Umbilical cord (tissue), 2 donors: ENCODE results near the gene PTPRM. TPM values are rescaled to one million over a fixed set of nuclear protein-coding genes. Genes with fewer than 3 reads are reported as not detected.

Source experiments
- DNase-seq: peaks from one replicate; pipeline ENCODE4 v3.0.0-alpha.2; 2015; ENCODE audit warnings: low spot score
- total RNA-seq: library from RNA; depleted of rRNA; stranded (reverse); fragments of >200 nt; gene quantifications from one replicate; pipeline ENCODE4 v1.2.3, GENCODE V29; 2014; ENCODE audit warnings: low replicate concordance; ENCODE audit not compliant: insufficient read depth

The PTPRM gene
- total RNA-seq, 1 donor from 2014 or later = 49.1 TPM

DNA sequence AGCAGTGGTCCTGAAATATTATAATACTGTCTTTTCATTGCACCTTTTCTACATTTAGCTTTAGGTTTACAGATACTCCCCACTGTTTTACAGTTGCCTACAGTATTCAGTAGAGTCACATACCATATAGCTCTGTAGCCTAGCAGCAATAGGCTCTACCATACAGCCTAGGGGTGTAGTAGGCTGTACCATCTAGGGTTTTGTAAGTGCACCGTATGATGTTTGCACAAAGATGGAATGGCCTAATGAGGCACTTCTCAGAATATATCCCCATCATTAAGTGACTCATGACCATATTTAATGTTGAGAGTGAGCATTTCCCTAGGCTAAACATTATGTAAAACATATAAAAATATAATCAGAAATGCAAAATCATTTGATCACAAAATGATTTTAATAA, 530.8 kb downstream of the PTPRM start:
- DNase-seq = no peak

DNA sequence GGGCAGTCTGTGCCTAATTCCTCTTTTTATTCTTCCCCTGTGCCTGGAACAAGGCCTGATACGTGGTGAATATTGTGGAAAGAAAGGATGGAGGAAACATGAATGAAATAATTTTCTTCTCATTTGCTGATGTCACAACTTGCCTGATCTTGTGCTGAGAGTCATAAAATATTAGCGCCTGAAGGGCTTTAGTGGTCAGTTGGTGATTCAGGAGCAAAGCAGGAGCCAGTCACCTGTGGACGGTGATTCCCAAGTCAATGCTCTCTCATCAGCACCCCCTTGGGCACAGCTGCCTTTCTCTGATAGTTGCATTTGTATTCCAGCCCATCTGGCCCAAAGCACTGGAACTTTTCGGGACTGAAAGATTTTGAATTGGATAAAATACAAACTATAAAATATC, 539.5 kb downstream of the PTPRM start:
- DNase-seq = no peak

DNA sequence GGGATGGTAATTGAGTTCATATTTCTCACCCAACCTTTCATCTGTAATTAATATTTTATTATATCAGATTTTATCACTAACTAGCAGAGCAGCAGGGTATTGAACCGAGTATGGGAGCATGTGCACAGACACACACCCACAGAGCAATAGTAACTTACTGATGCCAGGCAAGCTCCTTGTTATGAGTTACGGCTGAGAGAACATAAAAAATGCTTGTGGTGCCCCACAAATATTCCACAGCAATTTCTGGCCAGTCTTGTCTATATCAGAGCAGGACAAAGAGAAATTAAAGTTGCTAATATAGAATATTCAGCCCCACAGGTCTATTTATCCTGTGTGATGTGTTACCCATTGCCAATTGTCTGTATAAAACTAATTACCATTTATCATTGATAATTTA, 540.3 kb downstream of the PTPRM start:
- no peak for DNase-seq

DNA sequence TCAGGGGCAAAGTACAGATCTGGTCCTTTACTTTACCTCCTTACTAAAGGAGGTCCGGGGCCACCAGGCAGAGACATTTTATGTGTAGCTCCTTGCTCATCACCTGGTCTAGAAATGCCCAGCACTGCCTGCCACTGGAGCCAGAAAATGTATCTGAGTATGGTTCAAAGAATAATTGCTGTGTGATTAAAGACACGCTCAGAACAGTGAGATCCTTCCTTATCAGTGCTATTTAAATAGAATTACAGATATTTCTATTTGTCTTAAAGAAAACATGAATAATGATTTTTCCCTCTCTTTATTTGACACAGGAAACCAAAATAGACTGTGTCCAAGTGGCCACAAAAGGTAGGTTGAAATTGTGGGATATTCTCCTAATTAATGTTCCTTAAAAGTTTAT, 547.4 kb downstream of the PTPRM start:
- no peak for DNase-seq

DNA sequence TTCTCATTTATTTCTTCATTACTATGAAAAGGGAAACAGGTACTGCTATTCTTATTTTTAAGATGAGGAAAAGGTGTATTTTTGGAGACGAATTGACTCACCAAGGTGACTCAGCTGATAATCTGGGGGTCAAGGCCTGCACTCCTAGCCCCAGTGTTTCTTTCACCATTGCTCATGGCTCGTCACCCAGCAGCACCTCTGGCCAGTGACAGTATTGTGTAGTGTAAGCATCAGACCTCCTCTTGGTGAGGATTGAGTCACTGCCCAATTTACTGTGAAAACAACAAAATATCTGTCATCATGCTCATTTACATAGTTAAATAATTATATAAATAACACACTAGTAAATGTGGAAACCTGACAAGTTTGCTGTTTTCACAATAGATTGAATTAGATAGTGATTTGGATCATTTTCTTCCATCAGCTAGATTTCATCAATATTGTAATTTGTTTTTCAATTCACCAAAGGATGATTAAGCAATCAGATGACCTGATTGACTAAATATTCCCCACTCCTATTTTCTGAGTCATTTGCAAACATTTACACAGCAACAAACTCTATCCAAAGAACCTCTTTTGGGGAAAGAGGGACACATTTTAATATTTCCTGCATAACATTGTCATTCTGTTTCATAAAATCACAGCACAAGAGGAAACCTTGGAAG, 549.4 kb downstream of the PTPRM start:
- DNase-seq = no peak

DNA sequence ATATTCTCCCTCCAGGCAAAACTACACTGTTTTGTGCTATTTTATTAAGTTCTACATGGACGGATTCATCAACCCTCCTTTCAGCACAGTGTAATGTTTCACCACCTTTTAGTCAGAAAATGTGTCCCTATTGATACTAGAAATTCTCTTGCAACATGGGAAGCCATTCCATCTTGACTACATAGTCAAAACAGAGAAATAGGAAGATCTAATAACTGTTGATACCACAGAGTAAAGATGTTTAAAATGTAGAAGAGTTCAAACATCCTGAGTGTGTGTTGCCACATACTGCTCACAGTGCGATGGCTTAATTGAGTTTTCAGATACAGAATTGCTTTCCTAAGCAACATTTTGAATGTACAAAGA, 549.9 kb downstream of the PTPRM start:
- DNase-seq = no peak

DNA sequence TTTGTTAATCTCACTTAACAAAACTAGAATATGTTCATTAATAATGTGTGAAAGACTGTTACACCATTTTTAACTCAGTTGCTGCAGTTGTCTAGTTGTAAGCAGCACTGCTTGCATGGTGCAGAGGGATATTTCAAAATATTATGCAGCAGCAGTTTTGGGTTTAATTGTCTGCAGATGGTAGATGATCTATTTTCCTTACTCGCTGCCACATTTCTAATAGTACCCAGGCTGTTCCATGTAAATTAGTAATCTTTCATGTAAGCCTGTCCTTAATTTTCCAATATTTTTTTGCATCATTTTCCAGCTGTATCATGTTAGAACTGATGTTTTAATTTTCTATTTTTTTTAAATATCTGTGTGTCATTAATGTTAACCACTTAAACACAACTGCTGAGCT, 554.0 kb downstream of the PTPRM start:
- DNase-seq = no peak

DNA sequence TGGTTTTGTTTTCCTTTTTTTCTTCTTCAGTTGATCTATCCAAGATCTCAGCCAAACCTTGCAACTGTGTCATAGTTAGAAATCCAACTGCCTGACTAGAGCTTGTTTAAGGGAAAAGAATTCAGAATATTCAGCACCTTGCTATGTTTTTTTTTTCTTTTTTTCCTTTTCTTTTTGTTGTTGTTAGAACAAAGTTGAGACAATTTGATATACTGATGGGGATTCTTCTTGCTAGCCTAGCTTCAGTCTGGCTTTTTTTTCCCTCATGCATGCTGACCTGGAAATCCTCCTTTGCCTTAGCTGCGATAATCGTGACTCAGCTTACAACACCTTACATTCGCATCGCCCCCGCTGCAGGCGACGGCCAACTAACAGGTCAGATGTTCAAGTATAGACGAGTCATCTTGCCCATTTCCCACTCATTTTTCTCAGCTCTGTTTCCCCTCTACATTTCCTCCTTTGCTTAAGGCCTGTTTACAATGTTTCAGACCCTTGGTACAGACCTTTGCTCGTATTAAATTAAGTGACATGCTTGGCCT, 554.9 kb downstream of the PTPRM start:
- no peak for DNase-seq

DNA sequence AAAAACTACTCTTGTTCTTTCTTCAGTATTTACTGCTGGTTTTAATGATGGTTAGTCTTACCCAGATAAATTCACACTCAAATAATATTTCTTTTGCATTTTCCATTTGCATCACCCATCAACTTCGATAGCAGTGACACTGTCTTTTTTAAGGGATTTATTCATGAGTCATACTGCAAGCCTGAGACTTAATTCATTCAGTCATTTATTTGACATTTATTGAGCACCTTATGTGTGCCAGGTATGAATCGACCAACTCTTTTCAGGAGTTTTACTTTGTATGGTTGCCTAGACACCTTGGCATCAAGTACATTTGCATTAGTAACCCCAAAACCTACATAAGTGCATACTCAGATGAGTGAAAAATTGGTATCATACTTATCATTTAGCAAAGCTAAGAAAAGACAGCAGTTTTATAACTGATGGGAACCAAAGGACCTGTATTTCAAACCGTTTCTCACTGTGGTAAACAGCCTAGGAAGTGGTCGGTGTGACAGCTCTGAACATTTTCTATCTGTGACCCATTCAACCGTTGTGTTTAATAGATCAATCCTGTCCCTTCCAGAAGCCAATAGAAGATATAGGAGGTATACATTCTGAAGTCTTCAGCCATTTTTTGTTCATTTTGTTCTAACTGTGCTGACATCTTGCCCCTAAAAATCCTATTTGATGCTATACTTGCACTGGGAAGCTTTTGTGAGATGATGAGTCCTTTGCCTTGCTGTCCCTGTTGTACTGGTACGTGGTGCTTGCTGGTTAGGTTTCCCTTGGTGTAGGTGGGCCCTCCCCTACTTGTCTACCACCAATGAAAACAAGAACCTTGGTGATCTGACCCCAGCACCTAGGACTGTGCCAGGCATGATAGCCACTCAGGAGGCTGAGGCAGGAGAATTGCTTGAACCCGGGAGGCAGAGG, 557.4 kb downstream of the PTPRM start:
- no peak for DNase-seq

DNA sequence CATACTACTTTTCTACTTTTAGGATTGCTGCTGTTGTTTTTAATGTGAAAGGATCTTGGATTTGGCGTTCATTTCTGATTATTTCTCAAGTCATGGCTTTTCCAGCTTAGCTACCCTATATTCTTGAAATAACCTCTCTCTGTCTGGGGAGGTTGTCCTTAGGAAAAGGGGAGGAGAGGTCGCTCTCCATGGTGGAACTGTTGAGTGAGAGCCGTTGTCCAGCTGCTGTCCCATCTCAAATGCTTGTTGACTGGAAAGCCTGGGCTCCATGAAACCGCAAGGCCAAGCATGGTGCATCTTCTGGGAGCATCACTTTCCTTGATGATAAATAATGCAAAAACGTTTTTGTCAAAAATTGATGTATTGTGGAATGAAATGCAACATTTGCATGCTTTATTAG, 563.0 kb downstream of the PTPRM start:
- no peak for DNase-seq

DNA sequence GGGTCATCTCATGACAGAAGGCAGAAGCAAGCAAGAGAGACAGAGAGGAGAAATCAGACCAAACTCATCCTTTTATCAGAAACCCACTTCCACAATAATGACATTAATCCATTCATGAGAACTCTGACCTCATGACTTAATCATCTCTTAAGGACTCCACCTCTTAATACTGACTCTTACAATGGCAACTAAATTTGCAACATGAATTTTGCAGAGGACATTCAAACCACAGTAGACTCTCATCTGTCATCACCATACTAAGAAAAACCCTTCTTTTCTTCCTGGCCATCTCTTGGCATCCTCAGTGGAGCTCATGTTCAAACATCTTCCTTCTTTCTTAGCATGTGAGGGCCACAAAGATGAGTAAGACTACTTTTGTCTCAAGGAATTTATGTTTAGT, 565.9 kb downstream of the PTPRM start:
- no peak for DNase-seq

DNA sequence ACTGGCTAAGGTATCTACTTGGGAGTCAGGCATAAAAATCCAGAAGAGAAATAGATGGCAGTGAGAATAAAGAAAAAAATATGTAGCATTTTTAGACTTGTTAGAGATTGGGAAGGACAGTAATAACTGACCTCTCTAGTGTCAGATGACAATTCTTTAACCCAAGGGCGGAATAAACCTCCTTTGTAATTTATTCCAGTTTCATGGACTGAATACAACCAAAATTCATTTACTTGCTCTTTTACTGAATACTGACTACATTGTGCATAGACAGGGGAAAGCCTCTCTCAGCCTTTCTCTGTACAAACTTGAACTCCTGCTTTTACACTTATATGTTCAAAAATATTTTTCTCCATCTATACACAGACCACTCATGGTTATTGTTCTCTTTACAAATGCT, 566.8 kb downstream of the PTPRM start:
- no peak for DNase-seq

DNA sequence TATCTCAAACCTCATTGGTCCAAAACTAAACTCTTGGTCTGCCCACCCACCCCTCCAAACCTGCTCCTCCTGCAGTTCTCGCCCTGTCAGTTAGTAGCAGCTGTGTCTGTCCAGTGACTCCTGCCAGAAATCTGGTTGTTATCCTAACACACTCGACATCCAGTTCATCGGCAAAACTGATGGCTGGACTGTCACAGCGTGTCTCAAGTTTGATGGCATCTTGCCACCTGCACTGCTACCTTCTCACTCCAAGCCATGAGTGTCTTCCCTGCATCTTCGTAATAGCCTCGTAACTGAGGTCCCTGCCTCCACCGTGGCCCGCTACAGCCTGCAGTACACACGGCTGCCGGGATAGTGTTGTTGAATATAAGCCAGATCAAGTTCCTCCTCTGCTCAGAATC, 572.0 kb downstream of the PTPRM start:
- no peak for DNase-seq

DNA sequence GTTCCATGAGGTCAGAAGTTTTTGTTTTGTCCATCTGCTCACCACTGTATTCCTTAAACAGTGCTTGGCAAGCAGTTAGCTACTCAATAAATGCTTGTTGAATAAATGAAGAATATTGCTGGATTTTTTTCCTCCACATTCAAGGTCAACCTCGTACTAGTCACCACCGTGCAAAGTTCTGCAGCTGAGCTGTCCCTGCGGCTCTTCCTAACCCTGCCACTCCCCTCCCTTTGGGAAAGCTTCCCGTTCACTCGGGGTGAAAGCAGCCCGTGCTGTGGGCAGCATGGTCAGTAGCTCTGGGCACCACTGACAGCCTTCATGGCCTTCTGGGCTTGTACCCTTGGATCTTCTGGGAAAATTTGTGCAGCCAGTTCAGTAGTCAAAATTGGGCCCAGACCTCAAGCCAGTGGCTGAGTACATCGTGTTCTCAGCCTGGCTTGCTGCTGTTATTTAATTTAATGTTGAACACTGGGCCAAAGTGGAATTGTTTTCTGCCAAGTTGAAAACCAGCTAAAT, 572.8 kb downstream of the PTPRM start:
- DNase-seq = no peak

DNA sequence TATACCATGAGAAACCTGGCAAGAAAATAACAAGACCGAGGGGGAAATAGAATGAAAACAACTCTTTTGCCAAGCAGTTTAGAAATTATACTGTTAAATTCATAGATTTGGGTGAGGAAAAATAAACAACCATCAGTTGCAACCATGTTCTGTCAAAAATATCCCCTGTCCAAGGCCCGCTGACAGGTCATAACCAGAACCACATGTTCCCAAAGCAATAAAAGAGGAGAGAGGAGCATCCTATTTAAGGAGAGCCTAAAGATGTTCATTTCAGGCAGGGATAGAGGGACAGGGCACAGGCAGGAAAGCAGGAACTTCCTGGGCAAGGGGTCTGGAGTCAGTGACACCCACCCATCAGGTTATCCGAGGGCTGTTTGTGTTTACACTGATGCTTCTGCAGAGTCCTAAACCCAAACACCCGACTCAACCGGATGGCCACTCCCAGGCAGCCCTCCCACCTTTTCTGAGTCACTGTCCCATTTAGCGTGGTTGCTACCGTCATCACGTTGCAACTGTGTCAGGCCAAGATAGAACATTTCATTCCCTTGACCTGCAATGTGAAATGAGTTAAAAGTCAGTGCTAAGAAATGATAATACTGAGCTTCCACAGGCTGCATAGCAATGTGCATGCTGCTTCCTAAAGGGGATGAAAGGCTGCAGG, 573.9 kb downstream of the PTPRM start:
- no peak for DNase-seq

DNA sequence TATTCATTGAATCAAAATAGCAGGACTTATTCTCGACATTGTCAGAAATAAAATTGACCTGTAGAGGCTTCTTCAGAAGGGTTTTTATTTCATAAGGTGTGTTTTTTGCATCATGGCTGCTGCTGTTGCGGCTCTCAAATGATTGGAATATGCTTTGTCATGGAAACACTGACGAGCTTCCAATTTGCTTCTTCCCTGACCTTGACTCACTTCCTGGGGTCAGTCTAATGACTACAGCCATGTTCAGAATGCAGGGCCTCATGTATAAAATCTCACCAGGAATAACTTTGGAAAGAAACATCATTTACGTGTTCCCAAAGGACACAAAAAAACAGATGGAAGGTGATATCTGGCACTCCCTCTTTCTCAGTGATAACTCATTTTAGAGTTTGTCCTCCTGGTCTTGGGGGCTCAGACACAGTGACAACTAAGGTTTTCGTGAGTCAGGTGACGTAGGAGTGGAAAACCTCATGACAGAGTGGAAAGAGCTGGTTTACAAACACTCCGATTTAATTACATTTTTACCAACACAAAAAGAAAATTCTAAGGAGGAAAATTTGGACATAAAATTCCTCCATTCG, 575.1 kb downstream of the PTPRM start:
- no peak for DNase-seq

DNA sequence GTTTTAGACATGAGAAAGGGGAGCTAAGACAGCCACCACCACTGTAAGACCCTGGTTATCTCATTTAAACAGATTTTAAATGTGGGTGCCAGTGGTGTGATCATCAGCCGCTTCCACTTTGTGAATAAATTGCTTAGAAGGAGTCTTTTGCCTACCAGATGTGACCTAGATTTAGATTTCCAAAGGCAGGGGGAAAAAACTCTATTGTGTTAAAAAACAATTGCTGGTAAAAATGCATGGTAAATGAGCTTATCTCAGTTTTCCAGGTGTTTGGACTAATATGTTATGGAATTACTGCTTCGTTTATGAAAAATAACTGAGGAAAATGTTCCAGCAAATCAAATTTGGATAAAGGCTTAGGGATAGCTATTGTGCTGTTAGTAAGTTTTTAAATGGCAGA, 575.8 kb downstream of the PTPRM start:
- DNase-seq = no peak

DNA sequence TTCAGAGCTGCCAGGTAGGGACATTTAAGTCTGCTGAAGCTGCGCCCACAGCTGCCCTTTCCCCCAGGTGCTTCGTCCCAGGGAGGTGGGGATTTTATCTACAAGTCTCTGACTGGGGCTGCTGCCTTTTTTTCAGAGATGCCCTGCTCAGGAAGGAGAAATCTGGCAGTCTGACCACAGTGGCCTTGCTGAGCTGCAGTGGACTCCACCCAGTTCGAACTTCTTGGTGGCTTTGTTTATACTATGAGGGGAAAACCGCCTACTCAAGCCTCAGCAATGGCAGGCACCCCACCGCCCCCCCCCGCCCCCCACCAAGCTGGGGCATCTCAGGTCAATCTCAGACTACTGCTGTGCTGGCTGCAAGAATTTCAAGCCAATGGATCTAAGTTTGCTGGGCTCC, 584.1 kb downstream of the PTPRM start:
- no peak for DNase-seq

DNA sequence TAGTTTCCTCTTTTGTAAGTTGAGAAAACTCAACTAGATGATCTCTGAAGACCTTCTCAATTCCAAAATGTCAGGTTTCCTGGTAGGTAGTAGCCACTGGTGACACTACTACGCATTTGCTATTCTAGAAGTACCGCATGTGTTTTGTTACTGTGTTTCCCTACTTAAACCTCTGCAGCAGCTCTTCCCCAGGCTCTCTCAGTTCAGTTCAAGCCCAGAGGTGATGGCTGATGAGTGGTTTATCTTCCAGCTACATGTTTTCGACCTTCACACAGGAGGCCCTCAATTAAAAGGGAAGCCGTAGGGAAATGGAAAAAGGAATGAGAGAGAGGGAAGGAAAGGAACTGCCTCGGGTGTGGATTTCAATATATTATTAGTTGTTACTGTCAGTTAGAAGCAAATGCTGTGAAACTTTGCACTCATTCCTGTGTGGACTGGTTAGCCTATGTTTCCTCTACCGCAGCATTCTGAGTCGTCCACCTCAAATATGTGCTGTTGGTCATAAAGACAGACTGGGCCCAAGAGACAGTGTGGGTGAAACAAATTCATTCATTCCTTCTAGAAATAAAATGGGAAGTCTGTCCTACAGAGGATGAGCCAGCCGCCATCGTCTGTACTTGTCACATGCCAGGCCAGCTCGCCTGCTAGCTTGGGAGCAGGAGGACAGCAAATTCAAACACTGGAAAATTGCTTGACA, 586.9 kb downstream of the PTPRM start:
- DNase-seq = no peak

DNA sequence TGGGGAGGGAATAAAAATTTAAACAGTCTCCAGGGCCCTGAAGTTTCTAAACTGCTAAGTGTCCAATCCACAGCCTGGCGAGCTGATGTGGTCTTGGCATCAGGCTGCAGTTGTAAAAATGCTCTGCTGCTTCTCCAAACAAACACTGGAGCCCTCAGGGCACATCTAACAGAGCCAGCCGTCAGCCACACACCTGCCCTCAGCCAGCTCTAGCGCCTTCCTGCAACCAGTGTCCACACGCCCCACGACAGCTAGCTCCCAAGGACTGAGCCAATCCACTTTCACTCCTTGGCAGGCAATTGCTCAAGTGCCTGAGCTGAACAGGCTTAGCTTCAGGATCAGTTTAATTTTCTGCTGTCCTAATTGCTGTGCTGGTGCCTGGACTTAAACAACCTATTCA, 595.7 kb downstream of the PTPRM start:
- DNase-seq = no peak

DNA sequence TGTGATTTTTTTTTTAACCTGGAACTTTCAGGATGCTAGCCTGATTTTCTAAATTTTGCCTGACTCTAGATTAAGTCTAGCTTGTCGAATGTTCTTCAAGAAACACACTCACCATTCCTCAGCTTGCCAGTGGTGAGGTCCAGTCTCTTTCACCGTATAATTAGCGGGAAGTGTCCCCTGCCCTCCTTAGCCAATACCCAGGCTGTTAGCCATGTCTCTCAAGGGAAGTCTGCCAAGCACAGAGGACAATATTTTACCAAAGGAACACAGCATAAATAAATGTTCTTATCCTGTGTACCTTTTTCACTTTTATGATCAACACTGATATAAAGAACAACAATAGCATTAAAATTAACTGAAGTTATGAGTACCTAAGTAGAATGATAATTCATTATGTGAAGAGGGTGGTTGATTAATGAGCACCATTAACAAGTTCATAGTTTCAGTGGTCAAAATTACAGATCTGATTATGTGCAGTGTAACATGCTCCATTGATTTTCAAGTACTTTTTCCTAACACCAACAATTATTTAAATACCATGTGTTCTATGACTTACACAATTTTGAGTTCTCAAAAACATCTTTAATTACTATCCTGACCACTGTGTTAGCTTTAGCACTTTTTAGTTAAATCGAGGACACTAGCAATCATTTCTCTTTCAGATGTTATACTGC, 596.3 kb downstream of the PTPRM start:
- DNase-seq = no peak
